Measurements from ENCODE around the gene RAD51B. TPM values are rescaled to one million over a fixed set of nuclear protein-coding genes. Genes with fewer than 3 reads are reported as not detected.

RAD51B gene
- total and polyA plus RNA-seq, 2 of the 13 experiments (the other 11 are each of a cell fraction or from before 2014, with no cell fraction given), result 7.0 to 9.5 TPM

- H3K36me3 ChIP-seq (replicated peaks in 1 of 2; ENCODE audit: control insufficient read depth in 1 of 2, insufficient read depth in 2 of 2, low read length in 2 of 2), result no peaks in the 10 kb centered on the region
- no peaks in the 10 kb centered on the region for H3K79me2 ChIP-seq (ENCODE audit: insufficient read depth, low read length)
- H3K4me3 ChIP-seq (replicated peaks in 1 of 3; ENCODE audit: insufficient read depth in 1 of 3, low read depth in 2 of 3, low read length in 3 of 3), result no peak overlapping the region
- FAIRE-seq (no peak), ATAC-seq (no peak), DNase-seq (ENCODE audit: low spot score) (peak; percentile 56)
- H3K9me3 ChIP-seq (ENCODE audit: low read length), result no peaks in the 10 kb centered on the region
- POLR2A ChIA-PET, result no interaction called here
- no peak overlapping the region for H3K27ac ChIP-seq (ENCODE audit: extremely low read length, insufficient read depth, low read length)
- peak overlapping the region; percentile 24; the same call in 1 of the 2 replicates for H3K9ac ChIP-seq (ENCODE audit: insufficient read depth, low read depth, low read length)
- BruUV-seq (replicated peaks), result no TSS peak
- peaks cover 77% of the 10 kb centered on the region for H3K4me1 ChIP-seq (ENCODE audit: insufficient read depth, low read length)
- in situ Hi-C loops (cut with HindIII; ENCODE audit: extremely low pct_ligation_motif_present, low pct_unique_long_range_greater_than_20kb), result no loop called here
- CTCF ChIA-PET (ENCODE audit: low intra/inter-chr PET ratio, low total read pairs), result no interaction called here
- peak overlapping the region; percentile 19; the same call in 1 of the 2 replicates for H3K4me2 ChIP-seq (ENCODE audit: low read depth, low read length)
- no peak overlapping the region for H2AFZ ChIP-seq (ENCODE audit: low read length)
- H4K20me1 ChIP-seq (ENCODE audit: insufficient read depth, low read length), result no peaks in the 10 kb centered on the region
- 62% methylated on average over 6 of the region's 6 CpGs for WGBS (ENCODE audit: low lambda C conversion rate)
- no peaks in the 10 kb centered on the region for H3K27me3 ChIP-seq (ENCODE audit: control insufficient read depth in 1 of 2, insufficient read depth in 2 of 2, low read length in 2 of 2)
- intact Hi-C loops (cut with micrococcal nuclease; ENCODE audit: unreplicated experiment), result no loop called here
- TF ChIP-seq RFX1 (IDR thresholded peaks at IDR 0.05), result peak; percentile 72
- TF ChIP-seq FIP1L1 (IDR thresholded peaks at IDR 0.05; ENCODE audit: borderline replicate concordance, insufficient read depth, low read depth, low read length), result no peak
- TF ChIP-seq ARID5B (CRISPR knock-in tag; IDR thresholded peaks at IDR 0.05), result peak; percentile 65
- peak; percentile 91 for TF ChIP-seq RFX5 (IDR thresholded peaks at IDR 0.05; ENCODE audit: low read depth, low read length)
- peak; percentile 52; the same call in 1 of the 3 replicates for TF ChIP-seq MXI1 (IDR thresholded peaks at IDR 0.05; ENCODE audit: borderline replicate concordance, low read depth, low read length)
- TF ChIP-seq ZNF530 (CRISPR knock-in tag; IDR thresholded peaks at IDR 0.05; ENCODE audit: low read depth), result no peak
- peak; percentile 43; the same call in 1 of the 2 replicates for TF ChIP-seq RXRB (CRISPR knock-in tag; IDR thresholded peaks at IDR 0.05; ENCODE audit: borderline replicate concordance)
- TF ChIP-seq ZNF562 (CRISPR knock-in tag; IDR thresholded peaks at IDR 0.05; ENCODE audit: borderline replicate concordance), result no peak
- no peak for TF ChIP-seq TRIM22 (IDR thresholded peaks at IDR 0.05)
- no peak for TF ChIP-seq TAF15 (IDR thresholded peaks at IDR 0.05; ENCODE audit: low read depth, low read length, poor library complexity, severe bottlenecking)
- no peak for TF ChIP-seq ZNF367 (CRISPR knock-in tag; IDR thresholded peaks at IDR 0.05; ENCODE audit: borderline replicate concordance)
- no peak for TF ChIP-seq FOXP1 (IDR thresholded peaks at IDR 0.05)
- TF ChIP-seq FOXP1 (CRISPR knock-in tag; IDR thresholded peaks at IDR 0.05), result peak; percentile 57; the same call in 1 of the 2 replicates
- TF ChIP-seq PAXIP1 (CRISPR knock-in tag; conservative IDR thresholded peaks at IDR 0.05), result peak; percentile 42; the same call in 1 of the 2 replicates
- no peak for TF ChIP-seq NFATC3 (CRISPR knock-in tag; IDR thresholded peaks at IDR 0.05)
- TF ChIP-seq CEBPG (CRISPR knock-in tag; IDR thresholded peaks at IDR 0.05), result peak; percentile 45; the same call in 1 of the 2 replicates
Measured at GRCh38 chr14:68627050-68627867, 807.7 kb downstream of the RAD51B start.

Data from HepG2 (cell line).